ENCODE measurements around the gene COL19A1. TPM values are rescaled to one million over a fixed set of nuclear protein-coding genes. Genes with fewer than 3 reads are reported as not detected.
"Not testable (repeated sequence)": the region's sequence is repeated elsewhere in the genome, so short reads cannot be mapped to it uniquely, and the experiment has no call there.

The COL19A1 gene
- polyA plus RNA-seq = not detected

DNA sequence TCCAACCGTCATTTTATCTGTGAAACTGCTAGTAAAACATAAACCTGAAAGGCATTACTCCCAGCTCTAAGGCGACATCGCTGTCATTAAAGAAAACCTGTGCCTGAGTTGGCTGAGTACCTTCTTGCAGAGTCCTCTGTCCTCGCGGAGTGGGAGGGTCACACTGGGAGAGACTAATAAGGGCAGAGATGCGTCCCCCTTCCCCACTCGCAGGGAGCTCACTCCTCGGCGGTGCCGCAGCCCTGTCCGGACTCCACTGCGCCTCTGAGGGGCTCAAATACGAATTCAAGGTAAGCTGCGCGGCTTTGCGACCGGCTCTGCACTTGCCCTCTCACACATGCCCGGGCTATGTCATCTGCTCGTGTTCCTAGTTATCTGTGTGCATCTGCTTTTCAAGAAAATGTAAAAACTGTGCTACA, at the start of gene COL19A1:
TSS of gene COL19A1 (plus strand) at position 206 of the 419 bp plus-strand sequence. CDS start 13,012 bp downstream, outside the sequence.
- peak within 1 kb of the TSS; percentile 80 to 91 (median 83) for H3K4me3 Mint-ChIP-seq
- no peak for DNase-seq

GRCh38 chr6:69816569-69816968, 49.8 kb upstream of the COL19A1 start:
- peaks cover 36 to 45% of the 10 kb centered on the region in 2 donors for H3K4me1 Mint-ChIP-seq

More for the DNA sequence above, at the start of gene COL19A1:
- Mint-ChIP-seq H3K4me1 (peaks cover 16 to 22% of the 10 kb centered on the region in 2 donors), H3K36me3 (no peaks in the 10 kb centered on the region), H3K9me3 (peaks cover 0 to 4% (median 0%) of the 10 kb centered on the region in 6 donors), H3K27ac (no peak within 1 kb of the TSS), H3K27me3 (ENCODE audit: low read depth in 3 of 3) (peaks cover 10 to 27% (median 12%) of the 10 kb centered on the region in 3 donors)

GRCh38 chr6:69817358-69817757, 49.0 kb upstream of the COL19A1 start:
- Mint-ChIP-seq H3K27me3 (ENCODE audit: low read depth in 3 of 3) (peaks cover 0 to 5% (median 4%) of the 10 kb centered on the region in 3 donors), H3K27ac (peak overlapping the region in 1 of 6 donors; percentile 41), H3K4me3 (no peak overlapping the region), H3K9me3 (no peaks in the 10 kb centered on the region), H3K36me3 (no peaks in the 10 kb centered on the region), H3K4me1 (peaks cover 36 to 45% of the 10 kb centered on the region in 2 donors)
- no peak for DNase-seq

More at GRCh38 chr6:69816569-69816968, 49.8 kb upstream of the COL19A1 start:
- peaks cover 2 to 5% (median 4%) of the 10 kb centered on the region in 3 donors for H3K27me3 Mint-ChIP-seq (ENCODE audit: low read depth in 3 of 3)
- no peaks in the 10 kb centered on the region for H3K9me3 Mint-ChIP-seq
- H3K4me3 Mint-ChIP-seq = peak overlapping the region; percentile 71 to 85 (median 80)
- H3K27ac Mint-ChIP-seq = peak overlapping the region; percentile 81 to 90 (median 86)
- peaks cover 0 to 2% (median 0%) of the 10 kb centered on the region in 3 donors for H3K36me3 Mint-ChIP-seq
- DNase-seq = peak; percentile 26 to 37 (median 28)

DNA sequence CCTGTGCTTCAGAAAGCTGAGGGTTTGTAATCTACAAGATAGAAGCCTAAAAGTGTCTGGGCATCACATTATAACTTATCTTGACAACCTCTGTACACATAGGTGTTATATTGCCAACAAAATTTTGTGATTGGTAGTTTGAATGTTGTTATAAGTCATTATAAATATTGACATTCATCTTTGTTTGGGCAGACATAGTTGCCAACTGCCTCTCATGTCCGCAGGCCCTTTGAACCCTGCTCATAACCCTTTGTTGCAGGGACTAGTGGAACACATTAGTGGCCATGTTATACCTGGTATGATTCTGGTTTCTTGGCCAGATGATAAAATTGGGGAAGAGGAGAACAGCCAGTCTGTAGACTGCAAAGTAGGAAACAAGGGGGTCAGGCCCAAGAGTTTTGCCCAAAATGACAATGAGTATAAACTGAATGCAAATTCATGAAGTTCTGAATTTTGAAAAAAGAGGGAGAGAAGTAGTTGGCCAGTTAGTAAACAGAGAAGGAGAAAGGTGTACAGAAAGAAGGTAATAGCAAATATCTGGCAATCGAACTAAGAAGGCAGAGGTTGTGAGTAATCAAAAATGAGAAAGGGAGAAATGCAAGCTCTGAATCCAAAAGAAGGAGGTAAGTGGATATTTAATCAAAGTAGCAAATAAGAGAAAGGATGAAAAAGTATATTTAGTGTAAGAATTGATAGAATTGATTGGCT, 48.0 kb upstream of the COL19A1 start:
- Mint-ChIP-seq H3K36me3 (no peaks in the 10 kb centered on the region), H3K27ac (peak overlapping the region in 1 of 6 donors; percentile 12), H3K4me1 (peaks cover 28 to 36% of the 10 kb centered on the region in 2 donors), H3K27me3 (ENCODE audit: low read depth in 3 of 3) (peaks cover 0 to 7% (median 5%) of the 10 kb centered on the region in 3 donors), H3K9me3 (no peaks in the 10 kb centered on the region), H3K4me3 (no peak overlapping the region)
- DNase-seq = no peak

DNA sequence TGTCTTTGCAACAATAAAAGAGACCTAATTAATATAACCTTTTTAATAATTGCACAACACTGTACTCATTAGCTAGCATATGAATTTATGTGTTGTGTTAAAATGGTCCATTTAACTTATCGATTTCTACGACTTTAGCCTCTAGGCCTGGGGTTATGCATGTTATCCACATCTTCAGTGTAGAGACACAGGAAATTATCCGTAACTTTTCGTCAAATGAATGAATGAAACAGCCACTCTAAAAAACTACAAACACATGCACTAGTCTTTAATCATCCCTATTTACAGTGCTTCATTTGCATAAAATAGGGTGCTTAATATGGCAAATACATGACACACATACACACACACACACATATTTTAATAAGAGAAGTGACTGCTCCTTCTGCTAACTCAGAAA, 47.2 kb upstream of the COL19A1 start:
- H3K4me3 Mint-ChIP-seq = no peak overlapping the region

DNA sequence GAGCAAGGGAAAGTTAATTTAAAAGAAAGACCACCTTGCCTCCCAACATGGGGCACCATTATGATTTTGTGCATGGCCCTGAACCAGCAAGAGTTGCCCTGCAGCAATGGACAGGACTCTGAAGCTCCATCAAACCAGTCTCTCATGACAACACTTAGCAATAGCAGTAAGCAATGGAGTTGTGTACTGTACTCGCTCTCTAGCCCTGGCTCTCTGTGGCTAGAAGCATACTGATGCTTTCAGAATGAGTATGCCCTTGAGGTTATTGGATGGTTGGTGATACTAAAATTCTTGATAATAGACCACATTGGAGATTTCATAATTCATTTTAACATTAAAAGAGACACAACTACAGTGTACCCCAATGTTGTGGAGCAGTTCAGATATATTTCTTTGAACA, 46.3 kb upstream of the COL19A1 start:
- DNase-seq = no peak
- H3K4me1 Mint-ChIP-seq = peaks cover 21 to 25% of the 10 kb centered on the region in 2 donors
- H3K27ac Mint-ChIP-seq = no peak overlapping the region
- H3K4me3 Mint-ChIP-seq = no peak overlapping the region
- no peaks in the 10 kb centered on the region for H3K36me3 Mint-ChIP-seq
- no peaks in the 10 kb centered on the region for H3K9me3 Mint-ChIP-seq
- H3K27me3 Mint-ChIP-seq (ENCODE audit: low read depth in 3 of 3) = peaks cover 0 to 6% (median 5%) of the 10 kb centered on the region in 3 donors

More for the DNA sequence above, 47.2 kb upstream of the COL19A1 start:
- no peaks in the 10 kb centered on the region for H3K9me3 Mint-ChIP-seq
- peaks cover 22 to 29% of the 10 kb centered on the region in 2 donors for H3K4me1 Mint-ChIP-seq
- H3K36me3 Mint-ChIP-seq = no peaks in the 10 kb centered on the region
- H3K27ac Mint-ChIP-seq = no peak overlapping the region
- H3K27me3 Mint-ChIP-seq (ENCODE audit: low read depth in 3 of 3) = peaks cover 0 to 6% (median 5%) of the 10 kb centered on the region in 3 donors
- no peak for DNase-seq

DNA sequence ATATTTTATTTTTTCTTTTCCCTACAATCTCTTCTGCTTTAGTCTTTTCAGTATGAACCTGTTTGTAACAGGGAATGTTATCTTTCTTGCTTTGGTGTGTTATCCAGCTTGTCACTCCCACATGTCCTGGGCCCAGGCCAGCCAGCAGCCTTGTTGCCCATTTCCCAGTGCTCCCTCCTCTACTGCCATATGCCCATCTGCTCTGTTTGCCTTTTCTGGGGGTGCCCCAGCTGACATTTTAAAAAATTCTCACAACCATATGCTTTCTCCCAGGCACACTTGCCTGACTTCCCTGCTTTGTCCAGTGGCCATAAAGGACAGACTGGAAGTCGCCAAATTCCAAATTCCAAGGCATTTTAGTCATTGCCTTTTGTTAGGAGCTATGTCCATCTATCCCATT, 45.9 kb upstream of the COL19A1 start:
- Mint-ChIP-seq H3K36me3 (no peaks in the 10 kb centered on the region), H3K27ac (no peak overlapping the region), H3K4me3 (no peak overlapping the region), H3K9me3 (no peaks in the 10 kb centered on the region), H3K4me1 (peaks cover 16 to 21% of the 10 kb centered on the region in 2 donors), H3K27me3 (ENCODE audit: low read depth in 3 of 3) (peaks cover 0 to 6% (median 4%) of the 10 kb centered on the region in 3 donors)
- no peak for DNase-seq

- not testable (repeated sequence) for H3K27me3 Mint-ChIP-seq (ENCODE audit: low read depth in 3 of 3); DNase-seq; H3K9me3 Mint-ChIP-seq; H3K36me3 Mint-ChIP-seq; H3K4me1 Mint-ChIP-seq; H3K27ac Mint-ChIP-seq; H3K4me3 Mint-ChIP-seq
Measured at GRCh38 chr6:69824355-69824754, 42.0 kb upstream of the COL19A1 start.

DNA sequence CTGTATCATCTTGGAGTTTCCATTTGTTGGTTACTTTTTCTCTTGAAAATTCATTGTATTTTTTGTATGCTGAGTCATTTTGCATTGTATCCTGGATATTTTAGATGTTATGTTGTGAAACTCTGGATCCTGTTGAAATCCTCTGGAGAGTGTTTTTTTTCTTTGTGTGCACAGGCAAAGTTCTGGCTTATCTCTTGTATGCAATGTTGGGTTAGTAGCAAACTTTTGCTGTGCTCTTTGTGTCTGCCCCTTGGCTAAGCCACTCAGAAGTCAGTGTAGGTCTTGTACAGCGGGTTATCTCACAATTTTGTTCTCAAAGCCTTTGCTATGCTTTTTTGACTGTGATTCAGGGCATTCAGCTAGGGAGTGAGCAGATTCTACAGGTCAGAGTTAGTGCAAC, 40.5 kb upstream of the COL19A1 start:
- Mint-ChIP-seq H3K27ac (no peak overlapping the region), H3K4me1 (no peaks in the 10 kb centered on the region), H3K9me3 (no peaks in the 10 kb centered on the region), H3K36me3 (no peaks in the 10 kb centered on the region), H3K4me3 (no peak overlapping the region), H3K27me3 (ENCODE audit: low read depth in 3 of 3) (peaks cover 0 to 8% (median 3%) of the 10 kb centered on the region in 3 donors)
- DNase-seq = no peak

DNA sequence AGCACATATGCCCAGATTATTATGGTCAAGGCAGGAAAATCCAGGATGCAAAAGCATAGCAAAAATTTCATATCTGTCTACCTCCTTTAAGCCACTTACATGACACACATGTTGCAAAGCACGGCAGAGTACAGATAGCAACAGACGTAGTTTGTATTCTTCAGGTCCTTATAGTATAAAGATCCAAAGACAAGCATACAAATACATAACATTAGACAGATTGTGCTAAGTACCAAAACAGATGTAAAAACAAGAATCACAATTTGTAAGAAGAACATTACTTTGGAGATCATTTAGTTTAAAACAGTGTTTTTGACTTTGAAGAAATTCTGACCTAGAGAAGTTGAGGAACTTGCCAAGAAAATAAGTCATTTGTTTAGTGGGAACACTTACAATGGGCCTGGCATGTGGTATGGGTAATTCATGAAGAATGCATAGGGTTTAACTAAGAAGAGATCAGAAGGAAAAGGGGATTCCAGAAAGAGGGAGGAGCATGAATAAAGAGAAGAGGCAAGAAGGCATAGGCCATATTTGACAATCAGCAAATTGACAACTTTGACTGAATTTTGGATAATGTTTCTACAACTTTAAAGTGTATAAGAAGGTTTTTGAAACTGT, 39.0 kb upstream of the COL19A1 start:
- Mint-ChIP-seq H3K36me3 (no peaks in the 10 kb centered on the region), H3K27me3 (ENCODE audit: low read depth in 3 of 3) (peaks cover 0 to 8% (median 5%) of the 10 kb centered on the region in 3 donors), H3K9me3 (no peaks in the 10 kb centered on the region), H3K4me1 (no peaks in the 10 kb centered on the region), H3K4me3 (no peak overlapping the region), H3K27ac (no peak overlapping the region)
- no peak for DNase-seq

DNA sequence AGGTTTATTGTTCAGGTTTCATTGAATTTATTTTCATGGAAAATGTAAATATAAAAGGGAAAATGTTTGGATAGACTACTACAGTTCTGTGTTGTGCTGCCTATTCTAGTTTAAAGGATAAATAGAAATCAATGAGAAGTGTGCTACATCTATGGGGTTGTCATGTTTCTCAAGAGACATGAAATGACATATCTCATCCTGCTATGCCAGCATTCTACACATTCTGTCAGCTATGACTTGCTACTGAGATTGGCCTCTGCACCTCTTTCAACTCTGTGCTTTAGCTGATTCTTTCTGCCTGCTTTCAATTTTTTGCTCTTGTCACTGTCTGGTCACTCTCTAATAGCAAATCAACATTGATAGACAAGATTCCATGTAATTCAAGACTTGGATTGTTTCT, 33.8 kb upstream of the COL19A1 start:
- Mint-ChIP-seq H3K4me1 (no peaks in the 10 kb centered on the region), H3K36me3 (no peaks in the 10 kb centered on the region), H3K27me3 (ENCODE audit: low read depth in 3 of 3) (peaks cover 5 to 9% (median 7%) of the 10 kb centered on the region in 3 donors), H3K4me3 (no peak overlapping the region), H3K27ac (no peak overlapping the region), H3K9me3 (no peaks in the 10 kb centered on the region)
- DNase-seq = no peak

GRCh38 chr6:69835414-69836179, 30.8 kb upstream of the COL19A1 start:
- no peak for DNase-seq
- H3K4me3 Mint-ChIP-seq = no peak overlapping the region
- no peaks in the 10 kb centered on the region for H3K9me3 Mint-ChIP-seq
- H3K4me1 Mint-ChIP-seq = no peaks in the 10 kb centered on the region
- H3K27me3 Mint-ChIP-seq (ENCODE audit: low read depth in 3 of 3) = peaks cover 5 to 18% (median 11%) of the 10 kb centered on the region in 3 donors
- H3K36me3 Mint-ChIP-seq = no peaks in the 10 kb centered on the region
- no peak overlapping the region for H3K27ac Mint-ChIP-seq

- H3K27me3 Mint-ChIP-seq (ENCODE audit: low read depth in 3 of 3) = peaks cover 2 to 31% (median 7%) of the 10 kb centered on the region in 3 donors
- peaks cover 0 to 4% (median 0%) of the 10 kb centered on the region in 6 donors for H3K9me3 Mint-ChIP-seq
- no peak overlapping the region for H3K27ac Mint-ChIP-seq
- no peak for DNase-seq
- no peaks in the 10 kb centered on the region for H3K36me3 Mint-ChIP-seq
- no peaks in the 10 kb centered on the region for H3K4me1 Mint-ChIP-seq
- H3K4me3 Mint-ChIP-seq = no peak overlapping the region
Measured at GRCh38 chr6:69841862-69842261, 24.5 kb upstream of the COL19A1 start.

DNA sequence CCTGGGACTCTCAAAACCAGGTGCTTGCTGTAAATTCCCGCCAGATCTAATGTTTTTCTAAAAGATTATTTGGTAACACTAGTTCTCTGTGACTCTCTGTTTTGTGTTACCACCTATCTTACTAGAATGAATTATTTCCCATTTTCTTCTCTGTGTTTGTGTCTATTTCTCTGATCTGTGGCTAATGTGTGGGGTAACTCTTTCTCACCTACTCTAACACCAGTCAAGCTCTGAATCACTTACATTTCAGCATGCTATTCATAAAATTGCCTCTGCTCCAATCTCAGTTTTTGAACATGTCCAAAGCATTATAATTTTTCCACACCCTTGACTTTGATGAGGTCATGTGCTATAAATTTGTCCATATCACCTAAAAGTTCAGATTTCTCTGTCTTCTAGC, 23.2 kb upstream of the COL19A1 start:
- H3K4me1 Mint-ChIP-seq = no peaks in the 10 kb centered on the region
- H3K9me3 Mint-ChIP-seq = peaks cover 0 to 4% (median 0%) of the 10 kb centered on the region in 6 donors
- H3K27ac Mint-ChIP-seq = no peak overlapping the region
- peaks cover 2 to 26% (median 8%) of the 10 kb centered on the region in 3 donors for H3K27me3 Mint-ChIP-seq (ENCODE audit: low read depth in 3 of 3)
- no peak for DNase-seq
- H3K4me3 Mint-ChIP-seq = no peak overlapping the region
- H3K36me3 Mint-ChIP-seq = no peaks in the 10 kb centered on the region
